Measurements from ENCODE around the gene NHSL2. TPM values are rescaled to one million over a fixed set of nuclear protein-coding genes. Genes with fewer than 3 reads are reported as not detected.

NHSL2 gene
- total RNA-seq, 2 experiments from 2014 or later: not detected

DNA sequence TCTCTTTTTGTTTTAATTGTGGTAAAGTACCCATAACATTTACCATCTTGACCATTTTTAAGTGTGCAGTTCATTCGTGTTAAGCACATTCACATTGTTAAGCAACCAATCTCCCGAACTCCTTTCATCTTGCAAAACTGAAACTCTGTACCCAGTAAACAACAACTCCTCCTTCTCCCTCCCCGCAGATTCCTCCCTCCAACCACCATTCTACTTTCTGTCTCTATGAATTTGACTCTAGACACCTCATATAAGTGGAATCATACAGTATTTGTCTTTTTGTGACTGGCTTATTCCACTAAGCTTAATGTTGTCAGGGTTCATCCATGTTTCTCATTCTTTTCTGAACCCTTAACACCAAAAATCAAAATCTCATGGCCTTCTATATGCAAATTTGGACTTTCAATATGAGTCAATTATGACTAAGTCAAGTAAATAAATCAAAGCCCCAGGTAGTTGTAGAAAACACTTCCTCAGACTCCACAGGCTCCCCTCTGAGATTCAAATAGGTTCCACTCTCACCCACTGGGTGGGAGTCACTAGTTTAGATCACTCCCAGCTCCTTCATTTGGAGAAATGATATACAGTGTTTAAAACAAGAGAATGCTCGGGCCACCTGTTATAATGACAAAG, 230.8 kb downstream of the NHSL2 start:
- no peak overlapping the region for H2AFZ ChIP-seq (ENCODE audit: low read length)
- POLR2A ChIA-PET: interaction anchor here (0.5 kb wide), 1 partner anchor 27 kb away, joined by 3 read pairs; no protein-coding TSS in a partner anchor
- no TSS peak for BruUV-seq (replicated peaks)
- no peaks in the 10 kb centered on the region for H3K36me3 ChIP-seq (ENCODE audit: insufficient read depth, low read length)
- CTCF ChIA-PET (ENCODE audit: unreplicated experiment): no interaction called here
- no peaks in the 10 kb centered on the region for H4K20me1 ChIP-seq (ENCODE audit: insufficient read depth, low read length)
- H3K9me2 ChIP-seq (ENCODE audit: insufficient read depth, low read length): no peaks in the 10 kb centered on the region
- DNase-seq (ENCODE audit: low spot score): no peak
- no peak overlapping the region for H3K4me3 ChIP-seq (ENCODE audit: low read depth, low read length, poor library complexity, severe bottlenecking)
- H3K27ac ChIP-seq (ENCODE audit: low read depth, low read length, poor library complexity, severe bottlenecking): no peak overlapping the region
- H3K79me2 ChIP-seq (ENCODE audit: insufficient read depth, low read depth, low read length): no peaks in the 10 kb centered on the region
- intact Hi-C loops (cut with micrococcal nuclease; ENCODE audit: unreplicated experiment): no loop called here
- TF ChIP-seq EZH2phosphoT487 (IDR thresholded peaks at IDR 0.05; ENCODE audit: borderline replicate concordance, low read depth, low read length): no peak
- TF ChIP-seq, protein P1, sequence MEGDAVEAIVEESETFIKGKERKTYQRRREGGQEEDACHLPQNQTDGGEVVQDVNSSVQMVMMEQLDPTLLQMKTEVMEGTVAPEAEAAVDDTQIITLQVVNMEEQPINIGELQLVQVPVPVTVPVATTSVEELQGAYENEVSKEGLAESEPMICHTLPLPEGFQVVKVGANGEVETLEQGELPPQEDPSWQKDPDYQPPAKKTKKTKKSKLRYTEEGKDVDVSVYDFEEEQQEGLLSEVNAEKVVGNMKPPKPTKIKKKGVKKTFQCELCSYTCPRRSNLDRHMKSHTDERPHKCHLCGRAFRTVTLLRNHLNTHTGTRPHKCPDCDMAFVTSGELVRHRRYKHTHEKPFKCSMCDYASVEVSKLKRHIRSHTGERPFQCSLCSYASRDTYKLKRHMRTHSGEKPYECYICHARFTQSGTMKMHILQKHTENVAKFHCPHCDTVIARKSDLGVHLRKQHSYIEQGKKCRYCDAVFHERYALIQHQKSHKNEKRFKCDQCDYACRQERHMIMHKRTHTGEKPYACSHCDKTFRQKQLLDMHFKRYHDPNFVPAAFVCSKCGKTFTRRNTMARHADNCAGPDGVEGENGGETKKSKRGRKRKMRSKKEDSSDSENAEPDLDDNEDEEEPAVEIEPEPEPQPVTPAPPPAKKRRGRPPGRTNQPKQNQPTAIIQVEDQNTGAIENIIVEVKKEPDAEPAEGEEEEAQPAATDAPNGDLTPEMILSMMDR (conservative IDR thresholded peaks at IDR 0.05; ENCODE audit: low read length): no peak
- H3K4me1 ChIP-seq (ENCODE audit: insufficient read depth, low read length, poor library complexity, severe bottlenecking): no peaks in the 10 kb centered on the region
- H3K9me3 ChIP-seq (ENCODE audit: low read length): no peaks in the 10 kb centered on the region
- no peak overlapping the region for H3K4me2 ChIP-seq (ENCODE audit: low read length)

GRCh38 chrX:72142094-72142793, 231.6 kb downstream of the NHSL2 start:
- Histone ChIP-seq H3K4me2 (ENCODE audit: low read length) (no peak overlapping the region), H3K36me3 (ENCODE audit: insufficient read depth, low read length) (no peaks in the 10 kb centered on the region), H3K4me1 (ENCODE audit: insufficient read depth, low read length, poor library complexity, severe bottlenecking) (no peaks in the 10 kb centered on the region), H3K79me2 (ENCODE audit: insufficient read depth, low read depth, low read length) (no peaks in the 10 kb centered on the region), H2AFZ (ENCODE audit: low read length) (no peak overlapping the region), H3K9me3 (ENCODE audit: low read length) (no peaks in the 10 kb centered on the region), H3K4me3 (ENCODE audit: low read depth, low read length, poor library complexity, severe bottlenecking) (no peak overlapping the region), H3K9me2 (ENCODE audit: insufficient read depth, low read length) (no peaks in the 10 kb centered on the region), H3K27ac (ENCODE audit: low read depth, low read length, poor library complexity, severe bottlenecking) (no peak overlapping the region), H4K20me1 (ENCODE audit: insufficient read depth, low read length) (no peaks in the 10 kb centered on the region)
- intact Hi-C loops (cut with micrococcal nuclease; ENCODE audit: unreplicated experiment): no loop called here
- POLR2A ChIA-PET: no interaction called here
- no TSS peak for BruUV-seq (replicated peaks)
- DNase-seq (ENCODE audit: low spot score): no peak
- no peak for TF ChIP-seq EZH2phosphoT487 (IDR thresholded peaks at IDR 0.05; ENCODE audit: borderline replicate concordance, low read depth, low read length)
- TF ChIP-seq, protein P1 (conservative IDR thresholded peaks at IDR 0.05; ENCODE audit: low read length): no peak
- CTCF ChIA-PET (ENCODE audit: unreplicated experiment): no interaction called here
